GM18505 (cell line): ENCODE measurements around the gene NCOA3.
"Not testable (repeated sequence)": the region's sequence is repeated elsewhere in the genome, so short reads cannot be mapped to it uniquely, and the experiment has no call there.

ENCODE experiments used
- ATAC-seq: cut with Tn5 transposase; IDR thresholded peaks from one replicate; pipeline ENCODE4 v1.9.1; 2021; ENCODE audit not compliant: unreplicated experiment
- POLR2A ChIP-seq: IDR thresholded peaks from 4 replicates; pipeline ENCODE4 v1.6.1; 2011; ENCODE audit warnings: borderline replicate concordance; ENCODE audit not compliant: insufficient read depth, insufficient read length; ENCODE audit errors: extremely low read depth

Gene NCOA3

GRCh38 chr20:47546184-47547033 lies 44.7 kb downstream of the NCOA3 start:
- no peak for ATAC-seq
- TF ChIP-seq POLR2A = no peak

- ATAC-seq = no peak
- no peak for TF ChIP-seq POLR2A
These were observed 45.3 kb downstream of the NCOA3 start for GRCh38 chr20:47547034-47547387.

- TF ChIP-seq POLR2A = no peak
- no peak for ATAC-seq
These were observed 48.0 kb downstream of the NCOA3 start for GRCh38 chr20:47549671-47550070.

- no peak for ATAC-seq
These were observed 49.5 kb downstream of the NCOA3 start for GRCh38 chr20:47551222-47551621.

GRCh38 chr20:47551841-47552240 lies 50.2 kb downstream of the NCOA3 start:
- no peak for ATAC-seq
- no peak for TF ChIP-seq POLR2A

More at GRCh38 chr20:47551222-47551621, 49.5 kb downstream of the NCOA3 start:
- TF ChIP-seq POLR2A = no peak

- no peak for TF ChIP-seq POLR2A
- ATAC-seq = no peak
These were observed 51.3 kb downstream of the NCOA3 start for GRCh38 chr20:47552996-47553395.

- ATAC-seq = not testable (repeated sequence)
These were observed 52.0 kb downstream of the NCOA3 start for GRCh38 chr20:47553594-47554235.

GRCh38 chr20:47554283-47554682 lies 52.6 kb downstream of the NCOA3 start:
- not testable (repeated sequence) for ATAC-seq

GRCh38 chr20:47557218-47557617 lies 55.5 kb downstream of the NCOA3 start:
- no peak for ATAC-seq
- no peak for TF ChIP-seq POLR2A

- ATAC-seq = no peak
- TF ChIP-seq POLR2A = no peak
These were observed 56.1 kb downstream of the NCOA3 start for GRCh38 chr20:47557791-47558190.

GRCh38 chr20:47558295-47559066 lies 56.8 kb downstream of the NCOA3 start:
- no peak for ATAC-seq

GRCh38 chr20:47559141-47559540 lies 57.5 kb downstream of the NCOA3 start:
- ATAC-seq = no peak
- no peak for TF ChIP-seq POLR2A

More at GRCh38 chr20:47558295-47559066, 56.8 kb downstream of the NCOA3 start:
- TF ChIP-seq POLR2A = no peak

- TF ChIP-seq POLR2A = no peak
- no peak for ATAC-seq
These were observed 59.5 kb downstream of the NCOA3 start for GRCh38 chr20:47561180-47561579.
